IMR-90 (cell line): ENCODE results near the gene EPHB1. TPM values are rescaled to one million over a fixed set of nuclear protein-coding genes. Genes with fewer than 3 reads are reported as not detected.

Experiments used
- ATAC-seq: fragments of 200-7000 bp; cut with Tn5 transposase; 2 replicates; pipeline ENCODE4 v1.9.1; 2020; ENCODE audit warnings: low read depth, mild to moderate bottlenecking, moderate library complexity
- BruUV-seq: library from RNA; stranded (reverse); fragments of 400-500 nt; replicated peaks from 2 replicates; lab custom pipeline; 2021; lab: Mats Ljungman, UMichigan
- CTCF ChIA-PET: fragments of 300-600 bp; formaldehyde crosslinking; extraction: SDS; loops from one replicate; lab custom pipeline; 2021; ENCODE audit warnings: antibody characterized with exemption; lab: Yijun Ruan, JAX
- POLR2A ChIA-PET: fragments of 300-600 bp; sonication (Branson Sonifier 250); formaldehyde crosslinking; loops from one replicate; lab custom pipeline; 2022; ENCODE audit warnings: antibody characterized with exemption; ENCODE audit not compliant: unreplicated experiment; lab: Charles Lee
- DNase-seq: peaks from one replicate; pipeline ENCODE4 v3.0.0; 2013
- H2AFZ ChIP-seq: replicated peaks from 2 replicates; pipeline ENCODE3; 2013; ENCODE audit warnings: low read length, mild to moderate bottlenecking; ENCODE audit not compliant: poor library complexity
- H2AK5ac ChIP-seq: 2 replicates; pipeline ENCODE4 v1.6.1; 2013; ENCODE audit warnings: low read depth, low read length, inconsistent platforms
- H2AK9ac ChIP-seq: replicated peaks from 2 replicates; pipeline ENCODE3; 2013; ENCODE audit warnings: mild to moderate bottlenecking, low read depth, low read length, moderate library complexity; ENCODE audit not compliant: poor library complexity
- H2BK120ac ChIP-seq: 2 replicates; pipeline ENCODE4 v1.6.1; 2013; ENCODE audit warnings: low read depth, low read length, inconsistent platforms
- H2BK15ac ChIP-seq: 3 replicates; pipeline ENCODE4 v1.6.1; 2013; ENCODE audit warnings: low read depth, low read length, inconsistent platforms
- H2BK20ac ChIP-seq: 2 replicates; pipeline ENCODE4 v1.6.1; 2013; ENCODE audit warnings: low read depth, mild to moderate bottlenecking, inconsistent platforms, low read length, moderate library complexity
- H2BK5ac ChIP-seq: 2 replicates; pipeline ENCODE4 v1.6.1; 2013; ENCODE audit warnings: mild to moderate bottlenecking, low read depth, low read length, inconsistent platforms; ENCODE audit not compliant: poor library complexity, severe bottlenecking
- H3K14ac ChIP-seq: replicated peaks from 2 replicates; pipeline ENCODE4 v1.6.1; 2013; ENCODE audit warnings: low read depth, low read length, inconsistent platforms
- H3K18ac ChIP-seq: 2 replicates; pipeline ENCODE4 v1.6.1; 2013; ENCODE audit warnings: low read depth, low read length, control low read depth
- H3K23ac ChIP-seq: 2 replicates; pipeline ENCODE4 v1.6.1; 2013; ENCODE audit warnings: low read depth, low read length, inconsistent platforms
- H3K27ac ChIP-seq: 2 replicates; pipeline ENCODE4 v1.5.1; 2013; ENCODE audit warnings: mild to moderate bottlenecking, control low read depth, low read length; ENCODE audit not compliant: insufficient read depth
- H3K27me3 ChIP-seq: 2 replicates; pipeline ENCODE4 v1.6.1; 2013; ENCODE audit warnings: low read length; ENCODE audit not compliant: control insufficient read depth, insufficient read depth
- H3K36me3 ChIP-seq: 2 replicates; pipeline ENCODE4 v1.6.1; 2013; ENCODE audit warnings: low read length, mixed read lengths; ENCODE audit not compliant: control insufficient read depth, insufficient read depth
- H3K4ac ChIP-seq: 2 replicates; pipeline ENCODE4 v1.6.1; 2013; ENCODE audit warnings: low read depth, low read length, inconsistent platforms
- H3K4me1 ChIP-seq: 2 replicates; pipeline ENCODE4 v1.6.1; 2013; ENCODE audit warnings: low read length, mixed read lengths; ENCODE audit not compliant: control insufficient read depth, insufficient read depth
- H3K4me2 ChIP-seq: 2 replicates; pipeline ENCODE4 v1.6.1; 2013; ENCODE audit warnings: low read depth, mild to moderate bottlenecking, control low read depth, low read length, moderate library complexity
- H3K4me3 ChIP-seq: 2 replicates; pipeline ENCODE4 v1.5.1; 2013; ENCODE audit warnings: low read depth, mild to moderate bottlenecking, control low read depth, low read length, moderate library complexity; ENCODE audit not compliant: insufficient read depth
- H3K56ac ChIP-seq: 2 replicates; pipeline ENCODE4 v1.6.1; 2013; ENCODE audit warnings: low read length, inconsistent platforms; ENCODE audit not compliant: insufficient read depth; ENCODE audit errors: extremely low read depth
- H3K79me1 ChIP-seq, 2 experiments: 2 replicates each; pipeline ENCODE4 v1.6.1; 2013; ENCODE audit warnings: low read length in 2 of 2, inconsistent platforms in 1 of 2, low read depth in 1 of 2
- H3K9ac ChIP-seq: 2 replicates; pipeline ENCODE4 v1.6.1; 2013; ENCODE audit warnings: low read depth, low read length, control low read depth
- H3K9me1 ChIP-seq: 2 replicates; pipeline ENCODE4 v1.6.1; 2013; ENCODE audit warnings: low read length, inconsistent platforms; ENCODE audit not compliant: insufficient read depth
- H3K9me3 ChIP-seq: 2 replicates; pipeline ENCODE4 v1.6.1; 2013; ENCODE audit warnings: low read length; ENCODE audit not compliant: control insufficient read depth, insufficient read depth
- H4K20me1 ChIP-seq: 2 replicates; pipeline ENCODE4 v1.6.1; 2013; ENCODE audit warnings: low read length, inconsistent platforms; ENCODE audit not compliant: insufficient read depth
- H4K5ac ChIP-seq: 2 replicates; pipeline ENCODE4 v1.6.1; 2013; ENCODE audit warnings: mild to moderate bottlenecking, low read depth, low read length, control low read depth
- H4K8ac ChIP-seq, 2 experiments: 2 replicates each; pipeline ENCODE4 v1.6.1; 2013; ENCODE audit warnings: low read depth in 2 of 2, low read length in 2 of 2, control low read depth in 1 of 2, inconsistent platforms in 1 of 2
- H4K91ac ChIP-seq: 2 replicates; pipeline ENCODE4 v1.6.1; 2013; ENCODE audit warnings: low read depth, low read length, inconsistent platforms; ENCODE audit not compliant: insufficient read depth
- CEBPB ChIP-seq: IDR thresholded peaks from 2 replicates; pipeline ENCODE4 v1.6.1; 2012; ENCODE audit warnings: low read depth, low read length, improper control_type of control experiment
- MXI1 ChIP-seq: IDR thresholded peaks from 2 replicates; pipeline ENCODE4 v1.6.1; 2012; ENCODE audit warnings: low read depth, mild to moderate bottlenecking, low read length, moderate library complexity, borderline replicate concordance
- NFE2L2 ChIP-seq: fragments of 150-350 bp; IDR thresholded peaks from 2 replicates; pipeline ENCODE4 v1.6.1; 2016; ENCODE audit warnings: low read depth, mild to moderate bottlenecking, low read length
- WGBS, 2 experiments: methylation state at CpG; one replicate each; pipeline versions ENCODE4 v1.1.5 to v1.1.7; 2013; ENCODE audit warnings: missing lambda C conversion rate in 2 of 2; ENCODE audit not compliant: insufficient read length in 1 of 2; ENCODE audit errors: extremely low coverage in 2 of 2; 5-methylcytosine and 5-hydroxymethylcytosine counted together
- dilution Hi-C: fragments of 300-500 bp; cut with HindIII; formaldehyde crosslinking; loops from one replicate; pipeline ENCODE4 v1.14.3; 2018; ENCODE audit warnings: low sequenced_read_pairs; ENCODE audit not compliant: unreplicated experiment
- in situ Hi-C: fragments of 300-500 bp; cut with MboI; formaldehyde crosslinking; loops from 3 replicates; pipeline ENCODE4 v1.14.3; 2019; ENCODE audit warnings: low sequenced_read_pairs, inconsistent platforms, mixed read lengths
- intact Hi-C: fragments of 100-400 bp; cut with micrococcal nuclease; formaldehyde crosslinking; loops from 2 replicates; pipeline ENCODE4 v1.10.0; 2022
- polyA plus RNA-seq, 3 experiments: library from polyadenylated mRNA; depleted of rRNA; stranded (reverse); fragments of >200 nt; gene quantifications; 2 replicates each; pipeline ENCODE4 v1.2.3, GENCODE V29; 2012; ENCODE audit warnings: low replicate concordance in 1 of 3
- total RNA-seq: library from RNA; depleted of rRNA; stranded (reverse); fragments of >200 nt; gene quantifications from 2 replicates; pipeline ENCODE4 v1.2.3, GENCODE V29; 2012
- TF ChIP-seq, protein P1 (sequence below): conservative IDR thresholded peaks from 2 replicates; pipeline ENCODE4 v1.5.1; 2012; ENCODE audit warnings: mild to moderate bottlenecking, low read depth, low read length, improper control_type of control experiment

Gene EPHB1
- total and polyA plus RNA-seq, 2 of the 4 experiments (the other 2 are of a cell fraction): 0.17 to 0.36 TPM

- 78% methylated on average over 2 of the region's 5 CpGs; no CpG with 5 or more reads in 1 of the 2 experiments for WGBS, 2 experiments
- dilution Hi-C loops (no loop called here), in situ Hi-C loops (no loop called here), intact Hi-C loops (no loop called here)
- Histone ChIP-seq H2AK5ac (no peak overlapping the region), H3K4me1 (no peaks in the 10 kb centered on the region), H3K27me3 (peaks cover 5% of the 10 kb centered on the region), H3K4me3 (no peak overlapping the region), H3K56ac (no peak overlapping the region), H3K18ac (no peak overlapping the region), H4K91ac (no peak overlapping the region), H4K20me1 (no peaks in the 10 kb centered on the region), H3K4me2 (no peak overlapping the region), H3K9me1 (no peaks in the 10 kb centered on the region), H2BK120ac (no peak overlapping the region), H3K14ac (no peak overlapping the region), H3K27ac (no peak overlapping the region), H3K4ac (no peak overlapping the region), H3K9ac (no peak overlapping the region), H2AFZ (no peak overlapping the region), H2BK20ac (no peak overlapping the region), H4K8ac (no peak overlapping the region), H4K5ac (no peak overlapping the region), H2AK9ac (no peak overlapping the region), H3K23ac (no peak overlapping the region), H2BK15ac (no peak overlapping the region), H2BK5ac (no peak overlapping the region), H3K79me1 (no peaks in the 10 kb centered on the region), H3K36me3 (no peaks in the 10 kb centered on the region), H3K9me3 (no peaks in the 10 kb centered on the region)
- ChIA-PET POLR2A (no interaction called here), CTCF (no interaction called here)
- DNase-seq: no peak
- no peak for ATAC-seq
- no TSS peak for BruUV-seq
- TF ChIP-seq MXI1 (no peak), CEBPB (no peak), NFE2L2 (no peak)
- TF ChIP-seq, protein P1, sequence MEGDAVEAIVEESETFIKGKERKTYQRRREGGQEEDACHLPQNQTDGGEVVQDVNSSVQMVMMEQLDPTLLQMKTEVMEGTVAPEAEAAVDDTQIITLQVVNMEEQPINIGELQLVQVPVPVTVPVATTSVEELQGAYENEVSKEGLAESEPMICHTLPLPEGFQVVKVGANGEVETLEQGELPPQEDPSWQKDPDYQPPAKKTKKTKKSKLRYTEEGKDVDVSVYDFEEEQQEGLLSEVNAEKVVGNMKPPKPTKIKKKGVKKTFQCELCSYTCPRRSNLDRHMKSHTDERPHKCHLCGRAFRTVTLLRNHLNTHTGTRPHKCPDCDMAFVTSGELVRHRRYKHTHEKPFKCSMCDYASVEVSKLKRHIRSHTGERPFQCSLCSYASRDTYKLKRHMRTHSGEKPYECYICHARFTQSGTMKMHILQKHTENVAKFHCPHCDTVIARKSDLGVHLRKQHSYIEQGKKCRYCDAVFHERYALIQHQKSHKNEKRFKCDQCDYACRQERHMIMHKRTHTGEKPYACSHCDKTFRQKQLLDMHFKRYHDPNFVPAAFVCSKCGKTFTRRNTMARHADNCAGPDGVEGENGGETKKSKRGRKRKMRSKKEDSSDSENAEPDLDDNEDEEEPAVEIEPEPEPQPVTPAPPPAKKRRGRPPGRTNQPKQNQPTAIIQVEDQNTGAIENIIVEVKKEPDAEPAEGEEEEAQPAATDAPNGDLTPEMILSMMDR: no peak
Measured at GRCh38 chr3:134768837-134769236, 26.2 kb upstream of the EPHB1 start.
